ENCODE results near the gene TNRC6C.
"Not testable (repeated sequence)": the region's sequence is repeated elsewhere in the genome, so short reads cannot be mapped to it uniquely, and the experiment has no call there.

TNRC6C gene

DNA sequence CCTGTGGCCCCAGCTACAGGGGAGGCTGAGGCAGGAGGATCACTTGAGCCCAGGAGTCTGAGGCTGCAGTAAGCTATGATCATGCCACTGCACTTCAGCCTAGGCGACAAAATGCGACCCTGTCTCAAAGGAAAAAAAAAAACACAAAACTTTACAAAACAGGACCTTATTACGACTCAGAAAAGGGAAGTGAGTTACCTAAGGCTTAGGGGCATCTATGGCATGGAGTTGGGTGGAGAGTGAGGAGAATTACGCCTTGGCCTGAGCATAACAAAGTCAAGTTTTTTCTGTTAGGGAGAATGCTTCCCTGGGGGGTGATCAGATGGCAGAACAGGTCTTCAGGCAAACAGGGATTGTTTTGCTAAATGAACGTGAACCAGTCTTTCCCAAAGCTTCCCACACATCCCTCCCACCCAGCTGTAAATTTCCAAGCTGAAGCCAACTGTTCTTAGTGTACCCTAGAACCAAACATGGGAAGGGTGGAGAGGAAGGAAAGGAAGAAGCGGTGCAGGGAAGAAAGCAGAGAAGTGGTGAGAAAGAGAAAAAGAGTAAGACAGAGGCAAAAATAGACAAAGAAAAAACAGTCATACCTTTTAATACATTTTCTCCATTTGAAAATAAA lies 24.6 kb upstream of the TNRC6C start:
- DNase-seq, result no peak

DNA sequence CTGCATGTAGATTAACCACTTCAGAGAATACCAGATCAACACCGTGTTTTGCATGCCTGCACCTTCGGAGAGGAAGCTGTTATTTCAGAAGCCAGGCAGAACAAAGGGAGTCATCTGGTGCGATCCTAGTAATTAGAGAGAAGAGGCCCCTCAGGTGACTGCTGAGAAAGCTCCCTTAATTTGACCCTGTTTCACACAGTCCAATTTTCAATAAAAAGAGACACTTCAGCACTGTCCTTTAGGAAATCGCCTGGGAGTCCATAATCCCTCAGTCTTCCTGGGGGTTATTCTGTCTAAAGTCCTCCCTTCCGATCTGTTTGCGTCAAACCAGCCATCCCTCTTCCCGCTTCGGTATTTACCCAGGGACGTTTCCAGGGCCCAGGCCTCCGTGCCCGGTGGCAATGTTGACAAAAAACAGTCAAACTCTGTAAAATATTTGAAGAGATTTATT lies 23.4 kb upstream of the TNRC6C start:
- no peak for DNase-seq

DNA sequence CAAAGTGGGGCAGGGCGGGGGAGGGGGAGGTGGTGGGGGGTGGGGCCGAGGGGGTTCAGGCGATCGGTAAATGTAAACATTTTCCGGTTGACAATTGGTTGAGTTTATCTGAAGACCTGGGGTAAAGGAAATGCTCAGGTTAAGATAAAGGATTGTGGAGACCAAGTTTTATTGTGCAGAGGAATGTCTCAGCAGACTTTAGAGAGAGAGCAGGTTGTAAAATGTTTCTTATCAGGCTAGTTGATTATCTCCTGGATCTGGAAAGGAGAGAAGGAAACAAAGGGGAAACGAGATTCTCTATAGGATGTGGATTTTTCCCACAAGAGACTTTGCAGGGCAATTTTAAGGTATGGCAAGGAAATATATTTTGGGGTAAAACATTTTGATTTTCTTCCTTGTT lies 22.8 kb upstream of the TNRC6C start:
- DNase-seq, result not testable (repeated sequence)

- no peak for DNase-seq
Measured at GRCh38 chr17:77936881-77937280, 21.6 kb upstream of the TNRC6C start.

GRCh38 chr17:77941004-77941403 lies 17.5 kb upstream of the TNRC6C start:
- DNase-seq, result no peak

DNA sequence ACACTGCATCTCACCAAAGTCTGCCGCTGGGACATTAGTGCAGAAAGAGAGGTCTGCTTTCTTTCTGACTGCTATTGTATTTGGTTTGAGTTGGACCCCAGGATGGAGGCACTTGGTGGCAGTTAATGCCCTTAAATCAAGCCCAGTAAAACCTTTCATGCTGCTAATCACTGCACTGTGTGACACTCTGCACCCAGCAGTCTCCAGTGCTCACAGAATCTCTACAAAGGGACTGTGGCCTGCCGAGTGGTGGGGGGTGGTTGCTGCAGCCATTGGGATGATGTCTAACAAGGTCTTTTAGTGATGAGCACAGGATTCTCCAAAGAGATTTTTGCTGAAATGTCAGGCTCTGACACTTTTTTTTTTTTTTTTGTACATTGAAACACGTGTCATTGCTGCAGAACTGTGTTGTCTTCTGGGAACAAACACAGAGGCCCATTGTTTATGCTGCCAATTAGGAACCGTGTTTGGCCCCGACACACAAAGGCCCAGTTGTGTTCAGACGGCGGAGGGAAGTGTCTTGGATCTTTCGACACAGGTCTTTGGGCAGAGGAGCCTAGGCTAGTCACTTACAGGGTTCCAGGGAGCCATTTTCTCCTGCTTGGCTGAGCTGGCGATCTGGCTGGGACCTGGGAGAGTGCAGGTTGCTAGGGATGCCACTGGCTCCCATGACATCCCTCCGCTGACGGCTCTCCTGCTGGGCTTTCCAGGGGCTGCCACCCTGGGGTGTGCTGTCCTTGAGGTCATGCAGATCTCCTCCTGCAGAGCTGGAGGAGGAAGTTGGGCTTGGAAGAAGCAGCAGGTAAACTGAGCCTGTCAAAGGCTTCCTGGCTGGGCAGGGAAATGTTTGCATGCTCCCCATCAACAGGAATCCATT lies 16.2 kb upstream of the TNRC6C start:
- DNase-seq, result no peak

- DNase-seq, result no peak
Measured at GRCh38 chr17:77943971-77944370, 14.5 kb upstream of the TNRC6C start.

DNA sequence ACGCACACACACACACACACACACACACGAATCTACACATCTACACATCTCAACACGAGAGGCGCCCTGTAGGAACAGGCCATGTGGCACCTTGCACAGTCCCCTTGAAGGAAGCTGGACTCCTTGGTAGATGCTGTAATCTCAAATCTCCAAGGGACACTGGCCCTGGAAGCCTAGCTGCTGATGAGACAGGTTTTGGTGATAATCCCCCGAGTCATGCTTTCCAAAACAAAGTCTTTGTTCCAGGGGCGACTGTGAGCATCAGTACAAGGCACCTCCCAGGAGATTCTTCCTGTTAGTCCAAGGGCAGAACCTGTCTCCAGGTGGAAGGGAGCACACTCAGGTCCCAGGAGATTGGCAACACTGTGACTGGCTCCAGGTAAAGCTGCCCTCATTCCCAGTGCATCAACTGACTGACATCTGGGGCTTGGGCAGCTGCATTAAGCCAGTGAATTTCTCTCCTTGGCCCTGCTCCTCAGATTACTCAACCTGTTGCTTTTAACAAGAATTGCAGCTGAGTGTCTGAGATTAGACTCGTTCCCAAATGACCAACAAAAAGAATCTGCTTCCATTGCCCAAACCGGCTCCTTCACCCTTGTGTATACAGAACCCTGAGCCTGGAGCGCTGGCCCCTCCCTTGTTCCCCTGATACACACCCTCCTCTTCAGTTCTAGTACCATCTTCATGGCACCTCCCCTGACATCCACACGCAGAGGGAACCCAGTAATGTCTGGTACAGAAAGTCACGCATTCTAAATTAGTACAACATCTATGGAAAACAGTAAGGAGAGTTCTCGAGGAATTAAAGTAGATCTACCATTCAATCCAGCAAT lies 13.9 kb upstream of the TNRC6C start:
- DNase-seq, result no peak

- DNase-seq, result no peak
Measured at GRCh38 chr17:77946900-77947645, 11.4 kb upstream of the TNRC6C start.

DNA sequence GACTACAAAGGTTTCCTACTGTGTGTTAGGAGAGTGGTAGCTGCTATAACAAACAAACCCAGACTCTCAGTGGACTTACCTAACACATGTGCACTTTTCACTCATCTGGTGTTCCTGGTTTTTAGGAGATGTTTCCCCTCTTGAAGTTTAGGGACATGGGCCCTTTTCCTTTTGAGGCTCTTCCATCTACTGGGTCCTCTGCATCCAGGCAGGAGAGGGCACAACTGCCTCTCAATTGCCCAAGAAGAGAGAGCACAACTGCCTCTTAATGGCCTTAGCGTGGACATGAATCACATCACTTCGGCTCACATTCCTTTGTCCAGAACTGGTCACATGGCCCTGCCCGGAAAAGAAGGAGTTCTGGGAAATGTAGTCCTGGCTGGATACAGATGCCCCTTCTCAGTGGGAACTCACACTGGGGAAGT lies 9.8 kb upstream of the TNRC6C start:
- peak; percentile 38 for DNase-seq

DNA sequence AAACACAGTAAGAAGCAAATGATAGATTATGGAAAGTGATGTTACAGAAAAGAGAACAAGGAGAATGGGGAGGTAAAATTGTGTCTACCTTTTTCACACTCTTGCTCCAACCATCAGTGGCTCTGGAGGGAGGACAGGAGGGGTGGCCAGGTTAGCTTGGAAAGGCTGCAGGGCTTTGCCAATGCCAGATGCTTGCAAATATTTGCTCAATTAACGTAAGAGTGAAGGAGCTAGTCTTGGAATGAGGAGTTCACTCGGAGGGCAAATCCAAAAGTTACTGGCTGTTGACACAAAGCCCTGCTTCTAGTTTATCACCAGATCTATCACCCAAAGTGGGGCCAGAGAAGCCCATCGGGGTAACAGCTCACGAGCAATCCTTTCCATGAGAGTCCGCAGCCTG lies 7.4 kb upstream of the TNRC6C start:
- DNase-seq, result no peak

DNA sequence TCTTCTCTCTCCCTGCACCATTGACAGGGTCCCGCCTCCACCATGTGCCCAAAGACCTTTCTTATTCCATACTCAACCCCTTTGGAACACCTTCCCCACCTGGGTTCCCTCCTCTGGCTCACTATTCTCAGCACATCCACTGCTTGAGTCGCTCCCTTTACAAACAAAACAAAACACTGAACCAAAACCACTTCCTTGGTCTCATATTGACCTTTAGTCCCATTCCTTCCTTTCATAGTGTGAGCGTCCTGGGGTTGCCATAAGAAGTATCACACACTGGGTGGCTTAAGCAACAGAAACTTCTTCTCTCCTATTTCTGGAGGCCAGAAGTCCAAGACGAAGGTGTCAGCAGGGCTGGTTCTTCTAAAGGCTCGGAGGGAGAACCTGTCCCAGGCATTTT lies 6.1 kb upstream of the TNRC6C start:
- DNase-seq, result no peak

DNA sequence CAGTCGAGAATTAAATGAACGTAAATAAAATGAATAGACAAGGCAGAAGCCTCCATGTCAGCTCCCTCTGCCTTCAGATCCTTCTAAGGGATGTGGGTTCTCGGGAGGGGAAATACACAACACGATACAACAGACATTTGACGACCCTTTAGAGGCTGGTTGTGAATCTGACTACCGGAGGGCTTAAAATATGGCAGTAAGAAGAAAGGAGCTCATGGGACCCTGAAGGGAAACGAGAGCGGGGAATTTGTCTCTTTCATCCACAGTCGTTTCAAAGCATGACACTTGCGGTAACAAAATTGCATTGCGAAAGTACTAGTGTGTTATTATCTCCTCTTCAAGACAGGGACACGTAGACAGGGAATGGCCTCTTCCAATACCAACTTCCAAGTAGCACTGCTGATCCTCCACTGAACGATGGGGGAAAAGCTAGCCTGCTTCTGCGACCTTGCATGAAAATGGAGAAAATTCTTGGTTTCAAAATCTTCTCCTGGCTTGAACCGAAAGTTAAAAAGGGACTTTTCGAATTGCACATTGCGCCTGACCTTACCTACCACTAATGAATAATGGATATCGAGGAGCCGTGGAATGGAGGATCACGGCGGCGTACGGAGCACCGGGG lies 1.2 kb upstream of the TNRC6C start:
- no peak for DNase-seq

- DNase-seq, result no peak
Measured at GRCh38 chr17:77958716-77959125, 218 bp downstream of the TNRC6C start.

GRCh38 chr17:77959126-77959925 lies 823 bp downstream of the TNRC6C start:
- no peak for DNase-seq

- DNase-seq, result no peak
Measured at GRCh38 chr17:77959926-77960521, 1.5 kb downstream of the TNRC6C start.

DNA sequence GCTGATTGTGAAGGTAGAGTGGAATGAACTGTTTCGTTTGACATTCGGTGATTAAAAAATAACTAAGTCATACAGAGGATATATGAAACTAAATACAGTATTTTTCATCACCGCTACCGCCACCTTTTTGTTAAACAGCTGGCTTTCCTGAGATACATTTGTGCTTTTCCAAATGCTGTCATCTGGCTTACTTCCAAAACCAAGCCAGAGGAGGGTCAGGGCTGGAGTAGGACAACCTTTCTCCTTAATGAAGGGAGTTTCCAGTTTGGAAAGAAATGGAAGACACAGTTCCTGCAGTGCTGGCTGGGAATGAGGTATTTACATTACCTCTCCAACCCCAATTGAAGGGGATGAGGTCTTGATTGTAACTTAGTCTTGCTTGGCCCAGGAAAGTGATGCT lies 3.2 kb downstream of the TNRC6C start:
- DNase-seq, result no peak

GRCh38 chr17:77962348-77962747 lies 3.8 kb downstream of the TNRC6C start:
- no peak for DNase-seq

DNA sequence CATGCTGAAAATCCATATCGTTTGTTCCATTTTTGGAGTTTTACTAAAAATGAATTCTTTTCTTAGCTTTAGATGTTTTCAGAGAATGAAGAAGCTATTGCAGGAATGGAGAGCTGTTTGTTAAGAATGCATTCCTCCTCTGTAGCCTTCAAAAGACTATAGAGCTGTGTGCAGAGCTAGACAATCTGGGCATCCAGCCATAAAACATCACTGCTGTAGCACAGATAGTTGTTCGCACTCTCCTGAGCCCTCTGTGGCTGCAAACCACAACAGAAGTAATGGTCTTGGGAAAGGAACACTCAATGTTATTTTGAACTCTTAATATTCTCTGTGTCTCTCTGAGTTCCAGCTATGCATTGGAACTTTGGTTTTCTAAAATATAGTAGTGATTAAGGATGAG lies 4.9 kb downstream of the TNRC6C start:
- DNase-seq, result peak; percentile 36

- DNase-seq, result no peak
Measured at GRCh38 chr17:77965352-77965751, 6.8 kb downstream of the TNRC6C start.

DNA sequence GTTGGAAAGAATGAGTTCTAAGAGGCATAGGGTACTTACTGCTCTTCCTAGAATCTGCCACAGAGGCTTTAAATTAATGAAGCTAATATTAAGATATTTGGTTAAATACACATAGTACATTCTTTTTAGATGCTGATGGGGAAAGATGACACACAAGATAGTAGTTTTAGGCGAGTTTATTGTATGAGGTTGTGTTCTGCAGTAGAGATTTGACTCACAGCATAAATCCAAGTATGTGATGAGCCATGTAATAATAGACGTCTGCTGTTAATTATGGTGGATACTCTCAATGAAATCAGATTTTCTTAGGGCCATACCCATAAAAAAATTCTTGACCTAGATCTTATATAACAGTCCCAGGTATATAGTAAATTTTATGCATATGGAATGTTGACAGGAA lies 8.0 kb downstream of the TNRC6C start:
- no peak for DNase-seq
